ENCODE data around the gene CDH12.
"Not testable (repeated sequence)": the region's sequence is repeated elsewhere in the genome, so short reads cannot be mapped to it uniquely, and the experiment has no call there.

Gene CDH12

DNA sequence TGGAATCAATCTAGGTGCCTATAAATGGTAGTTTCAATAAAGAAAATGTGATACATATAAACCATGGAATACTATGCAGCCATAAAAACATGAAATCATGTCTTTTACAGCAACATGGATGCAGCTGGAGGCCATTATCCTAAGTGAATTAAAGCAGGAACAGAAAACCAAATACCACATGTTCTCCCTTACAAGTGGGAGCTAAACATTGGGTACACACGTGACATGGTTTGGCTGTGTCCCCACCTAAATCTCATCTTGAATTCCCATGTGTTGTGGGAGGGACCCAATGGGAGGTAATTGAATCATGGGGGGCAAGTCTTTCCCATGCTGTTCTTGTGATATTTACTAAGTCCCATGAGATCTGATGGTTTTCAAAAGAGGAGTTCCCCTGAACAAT is 78.9 kb downstream of the CDH12 start:
- not testable (repeated sequence) for DNase-seq (ENCODE audit: low read depth in 1 of 2, low spot score in 1 of 2)

- no peak for DNase-seq (ENCODE audit: low read depth in 1 of 2, low spot score in 1 of 2)
Measured at GRCh38 chr5:22764736-22765135, 88.4 kb downstream of the CDH12 start.

DNA sequence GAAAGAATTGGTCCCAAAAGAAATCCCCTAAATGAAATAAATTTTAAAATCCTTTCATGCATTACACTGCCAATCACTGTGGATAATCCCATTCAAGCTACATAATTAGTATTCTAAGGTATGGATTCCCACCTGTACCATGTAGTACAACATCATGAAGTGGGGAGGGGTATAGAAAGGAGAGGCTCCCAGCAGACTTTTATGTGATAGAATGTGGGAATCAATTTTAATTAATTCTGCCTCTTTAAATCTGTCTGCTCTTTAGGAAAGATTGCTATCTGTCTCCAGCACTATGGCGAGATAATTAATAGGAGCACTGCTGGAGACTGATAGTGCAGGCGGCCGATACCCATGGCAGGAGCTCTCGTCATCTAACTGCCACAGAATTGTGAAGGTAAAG is 95.4 kb downstream of the CDH12 start:
- no peak for DNase-seq (ENCODE audit: low read depth in 1 of 2, low spot score in 1 of 2)

GRCh38 chr5:22754155-22754554 is 99.0 kb downstream of the CDH12 start:
- no peak for DNase-seq (ENCODE audit: low read depth in 1 of 2, low spot score in 1 of 2)

GRCh38 chr5:22751536-22751935 is 101.6 kb downstream of the CDH12 start:
- DNase-seq (ENCODE audit: low read depth in 1 of 2, low spot score in 1 of 2) = no peak

DNA sequence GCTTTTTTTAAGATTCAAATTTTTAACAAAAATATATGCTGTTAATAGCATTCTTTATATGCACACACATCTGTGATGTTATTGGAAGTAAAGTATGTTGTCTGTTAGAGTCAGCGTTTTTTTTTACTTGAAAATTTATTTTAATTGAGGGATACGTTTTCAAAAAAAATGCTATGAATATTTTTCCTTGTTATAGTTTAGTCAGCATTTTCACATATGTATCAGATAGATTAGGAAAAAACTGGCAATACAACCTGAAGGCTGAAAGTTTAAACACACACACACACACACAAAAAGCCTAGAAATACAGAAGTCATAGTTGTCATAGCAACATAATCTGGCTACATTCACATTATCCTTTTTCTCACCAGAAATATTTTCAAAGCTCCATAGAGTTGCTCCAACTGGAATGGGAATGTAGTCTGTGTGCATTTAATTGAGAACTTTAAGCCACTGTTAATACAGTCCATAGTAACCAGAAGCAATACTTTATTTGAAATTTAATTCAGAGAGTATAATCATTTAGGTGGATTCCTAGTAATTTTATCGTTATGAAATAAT is 116.6 kb downstream of the CDH12 start:
- no peak for DNase-seq (ENCODE audit: low read depth in 1 of 2, low spot score in 1 of 2)

- no peak for DNase-seq (ENCODE audit: low read depth in 1 of 2, low spot score in 1 of 2)
Measured at GRCh38 chr5:22734907-22735306, 118.2 kb downstream of the CDH12 start.

- DNase-seq (ENCODE audit: low read depth in 1 of 2, low spot score in 1 of 2) = no peak
Measured at GRCh38 chr5:22728610-22729009, 124.5 kb downstream of the CDH12 start.

GRCh38 chr5:22722491-22722890 is 130.7 kb downstream of the CDH12 start:
- no peak for DNase-seq (ENCODE audit: low read depth in 1 of 2, low spot score in 1 of 2)

DNA sequence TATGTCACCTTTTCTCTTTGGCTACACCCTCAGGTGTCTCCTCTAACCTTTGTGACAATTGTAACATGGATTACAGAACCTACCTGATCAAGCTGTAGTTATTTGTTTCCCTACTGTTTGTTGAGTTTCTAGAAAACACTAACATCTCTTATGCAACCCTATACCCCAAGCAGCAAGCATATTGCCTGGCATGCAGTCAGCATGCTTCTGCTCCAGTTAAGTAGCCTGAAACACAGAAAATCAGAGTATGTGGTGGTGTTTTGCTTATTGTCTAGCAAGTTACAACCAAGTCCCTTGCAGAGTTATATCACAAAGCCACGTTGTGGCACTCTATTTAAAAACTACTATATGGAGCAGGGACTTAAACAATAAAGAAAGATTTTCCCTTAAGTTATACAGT is 131.1 kb downstream of the CDH12 start:
- DNase-seq (ENCODE audit: low read depth in 1 of 2, low spot score in 1 of 2) = no peak

- no peak for DNase-seq (ENCODE audit: low read depth in 1 of 2, low spot score in 1 of 2)
Measured at GRCh38 chr5:22719842-22720241, 133.3 kb downstream of the CDH12 start.

- no peak for DNase-seq (ENCODE audit: low read depth in 1 of 2, low spot score in 1 of 2)
Measured at GRCh38 chr5:22710660-22711059, 142.5 kb downstream of the CDH12 start.

GRCh38 chr5:22709743-22710142 is 143.4 kb downstream of the CDH12 start:
- no peak for DNase-seq (ENCODE audit: low read depth in 1 of 2, low spot score in 1 of 2)

DNA sequence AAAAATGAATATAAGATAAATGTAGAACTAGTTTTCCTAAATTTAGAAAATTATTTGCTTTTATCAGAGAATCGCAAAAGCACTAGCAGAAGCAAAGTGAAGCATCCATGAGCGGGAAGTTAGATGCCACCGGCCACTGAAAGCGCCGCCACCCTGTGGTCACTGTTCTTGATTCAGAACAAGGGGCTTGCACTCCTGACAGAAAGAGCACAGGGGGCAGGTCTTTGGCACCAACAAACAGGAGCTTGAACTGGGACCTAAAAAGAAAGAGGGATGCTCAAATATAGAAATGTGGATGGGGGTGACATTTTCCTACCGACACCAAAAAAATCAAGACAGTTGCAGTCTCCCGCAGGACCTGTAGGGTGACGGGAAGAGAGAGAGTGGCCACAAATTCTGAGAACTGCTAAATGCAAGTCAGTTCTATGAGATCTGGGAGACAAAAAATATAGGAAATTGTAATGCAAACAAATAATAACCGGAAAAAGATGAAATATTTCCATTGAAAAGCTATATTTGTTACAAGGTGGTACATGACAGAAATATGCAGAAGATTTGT is 144.3 kb downstream of the CDH12 start:
- no peak for DNase-seq (ENCODE audit: low read depth in 1 of 2, low spot score in 1 of 2)

- DNase-seq (ENCODE audit: low read depth in 1 of 2, low spot score in 1 of 2) = no peak
Measured at GRCh38 chr5:22706901-22707300, 146.2 kb downstream of the CDH12 start.

GRCh38 chr5:22699319-22699718 is 153.8 kb downstream of the CDH12 start:
- DNase-seq (ENCODE audit: low read depth in 1 of 2, low spot score in 1 of 2) = no peak

GRCh38 chr5:22693121-22693520 is 160.0 kb downstream of the CDH12 start:
- no peak for DNase-seq (ENCODE audit: low read depth in 1 of 2, low spot score in 1 of 2)

- no peak for DNase-seq (ENCODE audit: low read depth in 1 of 2, low spot score in 1 of 2)
Measured at GRCh38 chr5:22683050-22683449, 170.1 kb downstream of the CDH12 start.

DNA sequence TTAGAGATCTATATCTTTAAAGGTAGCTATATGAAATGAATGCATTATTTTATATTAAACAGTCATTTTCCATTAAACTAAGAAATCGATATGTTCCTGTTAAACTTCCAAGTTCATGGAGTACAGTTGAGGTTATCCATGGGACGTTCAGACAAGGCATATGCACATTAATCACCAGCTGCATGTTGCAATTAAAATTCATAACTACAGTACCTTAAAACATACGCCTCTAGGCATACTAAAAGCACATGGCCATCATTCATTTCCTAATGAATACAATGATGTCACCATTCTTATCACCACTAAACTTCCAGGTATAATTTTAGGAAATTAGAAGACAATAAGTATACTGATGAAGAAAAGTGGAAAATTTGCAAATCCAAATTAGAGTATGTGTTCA is 174.3 kb downstream of the CDH12 start:
- DNase-seq (ENCODE audit: low read depth in 1 of 2, low spot score in 1 of 2) = no peak

DNA sequence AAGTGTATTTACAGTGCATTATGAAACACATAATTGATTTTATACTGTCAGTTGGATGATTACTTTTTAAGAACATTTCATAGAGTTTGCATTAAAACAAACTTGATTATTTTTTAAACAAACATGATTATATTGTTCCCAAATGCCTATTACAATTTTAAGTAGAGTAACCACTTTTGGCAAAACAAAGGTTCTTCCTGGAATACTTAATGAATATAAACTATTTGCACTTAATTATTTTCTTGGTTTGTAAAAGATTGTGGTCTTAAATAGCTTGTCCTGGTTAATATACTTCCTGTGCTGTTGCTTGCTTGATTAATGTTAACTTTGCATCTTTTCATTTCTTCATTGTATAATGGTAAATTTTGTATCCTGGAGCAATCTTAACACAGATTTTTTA is 180.0 kb downstream of the CDH12 start:
- DNase-seq (ENCODE audit: low read depth in 1 of 2, low spot score in 1 of 2) = no peak

DNA sequence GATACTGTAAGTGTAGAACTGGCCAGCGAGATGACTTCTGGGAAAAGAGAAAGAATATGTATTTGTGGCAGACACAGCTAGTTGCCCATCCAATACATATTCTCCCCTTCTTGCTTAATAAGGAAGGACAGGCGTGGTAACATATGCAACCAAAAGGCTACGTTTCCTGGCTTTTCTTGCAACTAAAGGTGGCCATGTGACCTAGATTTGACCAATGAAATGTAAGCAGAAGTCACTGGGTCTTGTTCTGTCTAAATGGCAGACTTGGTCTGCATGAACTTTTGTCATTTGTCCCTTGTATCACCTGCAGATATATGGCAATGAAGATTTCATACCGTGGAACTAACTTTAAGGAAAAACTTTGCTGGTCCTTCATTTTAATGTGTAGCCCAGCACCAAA is 183.8 kb downstream of the CDH12 start:
- DNase-seq (ENCODE audit: low read depth in 1 of 2, low spot score in 1 of 2) = no peak

- DNase-seq (ENCODE audit: low read depth in 1 of 2, low spot score in 1 of 2) = no peak
Measured at GRCh38 chr5:22665801-22666200, 187.3 kb downstream of the CDH12 start.

- no peak for DNase-seq (ENCODE audit: low read depth in 1 of 2, low spot score in 1 of 2)
Measured at GRCh38 chr5:22663134-22663533, 190.0 kb downstream of the CDH12 start.

- no peak for DNase-seq (ENCODE audit: low read depth in 1 of 2, low spot score in 1 of 2)
Measured at GRCh38 chr5:22662391-22662790, 190.8 kb downstream of the CDH12 start.
